CD14-positive monocyte (primary cell): Measurements from ENCODE around the gene DEFB108B. TPM values are rescaled to one million over a fixed set of nuclear protein-coding genes. Genes with fewer than 3 reads are reported as not detected.
"Not testable (repeated sequence)": the region's sequence is repeated elsewhere in the genome, so short reads cannot be mapped to it uniquely, and the experiment has no call there.

Experiments used
- DNase-seq, 3 donors: peaks; one replicate each; pipeline ENCODE4 v3.0.0-alpha.2; 2011 to 2022
- H2AFZ ChIP-seq: 2 replicates; pipeline ENCODE4 v1.6.0; 2012; ENCODE audit warnings: mild to moderate bottlenecking, low read depth, low read length, inconsistent platforms; ENCODE audit not compliant: insufficient read depth, poor library complexity, severe bottlenecking
- H3K27ac ChIP-seq, 2 donors: 1 replicate in 1 of 2; 2 replicates in 1 of 2; pipeline ENCODE4 v1.5.1; 2012 to 2013; ENCODE audit warnings: low read length in 2 of 2, control low read depth in 1 of 2, inconsistent platforms in 1 of 2, low read depth in 1 of 2, mild to moderate bottlenecking in 1 of 2
- H3K27me3 ChIP-seq, 2 donors: one replicate each; pipeline versions ENCODE4 v1.6.0 to v1.6.1; 2011 to 2013; ENCODE audit warnings: low read length in 2 of 2; ENCODE audit not compliant: control insufficient read depth in 2 of 2, insufficient read depth in 2 of 2
- H3K36me3 ChIP-seq, 2 donors: replicated peaks in 1 of 2; 1 replicate in 1 of 2; 2 replicates in 1 of 2; pipeline versions ENCODE4 v1.5.1 to v1.6.1; 2012 to 2013; ENCODE audit warnings: low read length in 2 of 2, control low read depth in 1 of 2, inconsistent platforms in 1 of 2, mild to moderate bottlenecking in 1 of 2; ENCODE audit not compliant: insufficient read depth in 2 of 2, control insufficient read depth in 1 of 2
- H3K4me1 ChIP-seq, 2 donors: 1 replicate in 1 of 2; 2 replicates in 1 of 2; pipeline versions ENCODE4 v1.5.1 to v1.6.1; 2012 to 2013; ENCODE audit warnings: low read length in 2 of 2, control low read depth in 1 of 2, inconsistent platforms in 1 of 2, mild to moderate bottlenecking in 1 of 2, moderate library complexity in 1 of 2; ENCODE audit not compliant: insufficient read depth in 2 of 2, control insufficient read depth in 1 of 2
- H3K4me2 ChIP-seq: replicated peaks from 2 replicates; pipeline ENCODE3; 2012; ENCODE audit warnings: low read length, moderate library complexity, mild to moderate bottlenecking; ENCODE audit not compliant: poor library complexity, severe bottlenecking; ENCODE audit errors: extremely low read depth
- H3K4me3 ChIP-seq, 3 experiments: fragments of 200-600 bp in 1 of 3; sonication (generic) in 1 of 3; replicated peaks in 1 of 3; 1 replicate in 2 of 3; 2 replicates in 1 of 3; pipeline ENCODE4 v1.5.1; 2011 to 2013; ENCODE audit warnings: low read length in 3 of 3, mild to moderate bottlenecking in 3 of 3, control low read depth in 2 of 3, low read depth in 2 of 3, inconsistent platforms in 1 of 3, moderate library complexity in 1 of 3
- H3K79me2 ChIP-seq: 2 replicates; pipeline ENCODE4 v1.6.0; 2012; ENCODE audit warnings: mild to moderate bottlenecking, control low read depth, inconsistent platforms, low read length, moderate library complexity; ENCODE audit not compliant: insufficient read depth
- H3K9ac ChIP-seq: 2 replicates; pipeline ENCODE4 v1.6.0; 2017; ENCODE audit warnings: low read length, mild to moderate bottlenecking; ENCODE audit not compliant: insufficient read depth, poor library complexity, severe bottlenecking
- H3K9me3 ChIP-seq, 2 donors: replicated peaks in 1 of 2; 1 replicate in 1 of 2; 2 replicates in 1 of 2; pipeline versions ENCODE4 v1.5.1 to v1.6.1; 2012 to 2013; ENCODE audit warnings: low read length in 2 of 2, control low read depth in 1 of 2; ENCODE audit not compliant: control insufficient read depth in 1 of 2, insufficient read depth in 1 of 2
- H4K20me1 ChIP-seq: 2 replicates; pipeline ENCODE4 v1.6.0; 2012; ENCODE audit warnings: mild to moderate bottlenecking, low read length, control low read depth, moderate library complexity; ENCODE audit not compliant: insufficient read depth
- H3K27ac Mint-ChIP-seq, 7 donors: one replicate each; pipeline ENCODE4 v1.8.0; 2020; ENCODE audit warnings: mild to moderate bottlenecking in 7 of 7, mixed read lengths in 7 of 7, moderate library complexity in 6 of 7, inconsistent platforms in 2 of 7
- H3K27me3 Mint-ChIP-seq, 3 donors: one replicate each; pipeline ENCODE4 v1.8.0; 2021 to 2022; ENCODE audit warnings: low read depth in 3 of 3, mild to moderate bottlenecking in 3 of 3, mixed read lengths in 3 of 3, moderate library complexity in 3 of 3, inconsistent platforms in 1 of 3
- H3K36me3 Mint-ChIP-seq, 2 donors: one replicate each; pipeline ENCODE4 v1.8.0; 2020; ENCODE audit warnings: mixed read lengths in 2 of 2, inconsistent platforms in 1 of 2, mild to moderate bottlenecking in 1 of 2
- H3K4me1 Mint-ChIP-seq: one replicate; pipeline ENCODE4 v1.8.0; 2020; ENCODE audit warnings: mild to moderate bottlenecking, mixed read lengths
- H3K4me3 Mint-ChIP-seq, 2 donors: one replicate each; pipeline ENCODE4 v1.8.0; 2020; ENCODE audit warnings: mild to moderate bottlenecking in 2 of 2, mixed read lengths in 2 of 2, moderate library complexity in 1 of 2
- H3K9me3 Mint-ChIP-seq, 7 donors: one replicate each; pipeline ENCODE4 v1.8.0; 2020 to 2022; ENCODE audit warnings: mixed read lengths in 7 of 7, mild to moderate bottlenecking in 6 of 7, moderate library complexity in 6 of 7, inconsistent platforms in 2 of 7
- WGBS: methylation state at CpG from one replicate; pipeline ENCODE4 v1.1.5; 2013; ENCODE audit warnings: missing lambda C conversion rate; ENCODE audit not compliant: insufficient coverage; 5-methylcytosine and 5-hydroxymethylcytosine counted together
- intact Hi-C, 2 donors: fragments of 100-400 bp; cut with micrococcal nuclease; formaldehyde crosslinking; loops; one replicate each; pipeline versions ENCODE4 v1.15.0 to v1.15.1; 2023
- polyA plus RNA-seq, 3 donors: library from polyadenylated mRNA; depleted of rRNA in 1 of 3; unstranded in 2 of 3; stranded (reverse) in 1 of 3; fragments of 300-500 nt in 2 of 3; fragments of >200 nt in 1 of 3; fragmentation: Illumina TruSeq in 2 of 3; gene quantifications; 1 replicate in 2 of 3; 2 replicates in 1 of 3; pipeline ENCODE4 v1.2.3, GENCODE V29; 2012 to 2021
- TF ChIP-seq, protein P1 (sequence below): fragments of 200-600 bp; IDR thresholded peaks from one replicate; pipeline ENCODE4 v1.8.0; 2022; ENCODE audit warnings: antibody characterized with exemption, mild to moderate bottlenecking

Gene DEFB108B
- polyA plus RNA-seq, 3 donors: not detected

DNA sequence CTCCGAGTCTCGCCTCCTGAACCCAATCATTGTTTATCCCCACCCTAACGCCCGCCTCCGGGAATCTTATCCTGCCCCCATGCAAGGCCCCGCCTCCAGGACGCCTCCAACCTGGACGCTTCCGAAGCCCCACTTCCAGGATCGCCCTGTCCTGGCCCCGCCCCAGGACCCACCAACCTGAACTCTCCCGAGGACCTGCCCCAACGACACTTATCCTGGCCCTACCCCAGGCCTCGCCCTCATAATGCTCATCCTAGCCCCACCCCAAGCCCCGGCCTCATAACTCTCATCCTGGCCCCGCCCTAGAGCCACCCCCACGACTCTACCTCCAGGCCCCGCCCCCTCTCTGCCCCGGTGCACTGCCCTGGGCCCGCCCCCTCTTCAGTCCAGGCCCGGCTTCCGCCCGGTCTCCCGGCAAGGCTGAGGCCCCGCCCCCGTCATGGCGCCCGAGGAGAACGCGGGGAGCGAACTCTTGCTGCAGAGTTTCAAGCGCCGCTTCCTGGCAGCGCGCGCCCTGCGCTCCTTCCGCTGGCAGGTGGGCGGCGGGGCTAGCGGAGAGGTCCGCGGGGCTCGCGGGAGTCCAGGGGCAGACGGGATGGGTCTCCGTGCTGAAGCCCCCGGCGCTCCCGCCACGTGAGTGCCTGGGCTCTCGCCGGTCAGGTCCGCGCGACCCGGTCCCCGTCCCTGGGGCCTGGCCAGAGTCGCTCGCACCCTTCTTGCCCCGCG is 45.7 kb upstream of the DEFB108B start:
- under 1% methylated on average over 52 of the region's 62 CpGs for WGBS
- H2AFZ ChIP-seq: peak overlapping the region; percentile 91
- H3K9ac ChIP-seq: peak overlapping the region; percentile 69
- peak overlapping the region; percentile 82 to 93 for H3K27ac ChIP-seq
- Mint-ChIP-seq H3K27me3 (peaks cover 6 to 13% (median 12%) of the 10 kb centered on the region in 3 donors), H3K36me3 (peaks cover 0 to 2% of the 10 kb centered on the region in 2 donors), H3K9me3 (peaks cover 0 to 2% (median 0%) of the 10 kb centered on the region in 7 donors), H3K4me1 (peaks cover 13% of the 10 kb centered on the region), H3K4me3 (peak overlapping the region; percentile 86 to 97), H3K27ac (peak overlapping the region; percentile 95 to 100 (median 99))
- peak overlapping the region; percentile 73 for H3K4me2 ChIP-seq
- intact Hi-C loops: no loop called here
- H3K79me2 ChIP-seq: no peaks in the 10 kb centered on the region
- TF ChIP-seq, protein P1, sequence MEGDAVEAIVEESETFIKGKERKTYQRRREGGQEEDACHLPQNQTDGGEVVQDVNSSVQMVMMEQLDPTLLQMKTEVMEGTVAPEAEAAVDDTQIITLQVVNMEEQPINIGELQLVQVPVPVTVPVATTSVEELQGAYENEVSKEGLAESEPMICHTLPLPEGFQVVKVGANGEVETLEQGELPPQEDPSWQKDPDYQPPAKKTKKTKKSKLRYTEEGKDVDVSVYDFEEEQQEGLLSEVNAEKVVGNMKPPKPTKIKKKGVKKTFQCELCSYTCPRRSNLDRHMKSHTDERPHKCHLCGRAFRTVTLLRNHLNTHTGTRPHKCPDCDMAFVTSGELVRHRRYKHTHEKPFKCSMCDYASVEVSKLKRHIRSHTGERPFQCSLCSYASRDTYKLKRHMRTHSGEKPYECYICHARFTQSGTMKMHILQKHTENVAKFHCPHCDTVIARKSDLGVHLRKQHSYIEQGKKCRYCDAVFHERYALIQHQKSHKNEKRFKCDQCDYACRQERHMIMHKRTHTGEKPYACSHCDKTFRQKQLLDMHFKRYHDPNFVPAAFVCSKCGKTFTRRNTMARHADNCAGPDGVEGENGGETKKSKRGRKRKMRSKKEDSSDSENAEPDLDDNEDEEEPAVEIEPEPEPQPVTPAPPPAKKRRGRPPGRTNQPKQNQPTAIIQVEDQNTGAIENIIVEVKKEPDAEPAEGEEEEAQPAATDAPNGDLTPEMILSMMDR: no peak
- peak overlapping the region; percentile 69 to 84 (median 76) for H3K4me3 ChIP-seq
- H3K36me3 ChIP-seq: no peaks in the 10 kb centered on the region
- no peaks in the 10 kb centered on the region for H4K20me1 ChIP-seq
- H3K27me3 ChIP-seq: peaks cover 0 to 3% of the 10 kb centered on the region in 2 donors
- DNase-seq: peak; percentile 89 to 95 (median 94)
- peaks cover 11 to 13% of the 10 kb centered on the region in 2 donors for H3K4me1 ChIP-seq
- no peaks in the 10 kb centered on the region for H3K9me3 ChIP-seq

DNA sequence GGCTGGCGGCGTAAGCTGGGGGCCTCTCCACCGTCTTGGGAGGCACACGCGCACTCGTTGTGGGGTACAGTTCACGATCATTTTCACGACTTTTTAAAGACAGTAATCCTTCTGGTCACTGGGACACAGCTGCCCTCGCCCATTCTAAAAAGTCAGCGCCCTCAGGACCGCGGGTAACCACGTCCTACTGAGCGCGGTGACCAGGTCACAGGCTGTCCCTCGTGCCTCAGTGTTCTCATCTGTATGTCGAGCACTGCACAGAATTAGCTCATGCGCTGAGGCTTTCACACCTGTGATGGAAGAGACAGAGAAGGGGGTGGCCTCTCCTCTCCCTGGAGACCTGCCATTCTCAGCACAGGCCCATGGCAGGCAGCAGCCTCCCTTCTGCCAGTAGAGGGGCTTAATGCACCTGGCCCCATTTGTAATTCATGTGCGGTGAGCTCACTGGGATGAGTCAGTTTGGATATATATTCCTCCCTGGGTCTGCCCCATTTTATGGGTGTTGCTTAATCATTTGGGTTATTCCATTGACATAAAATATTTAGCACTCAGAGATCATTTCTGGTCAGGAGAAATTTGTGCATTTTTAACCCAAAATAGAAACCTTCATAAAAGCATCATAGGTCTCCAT is 45.1 kb upstream of the DEFB108B start:
- Mint-ChIP-seq H3K4me3 (peak overlapping the region; percentile 80 to 97), H3K27me3 (peaks cover 2 to 12% (median 11%) of the 10 kb centered on the region in 3 donors), H3K27ac (peak overlapping the region; percentile 60 to 99 (median 75)), H3K4me1 (peaks cover 15% of the 10 kb centered on the region)
- H4K20me1 ChIP-seq, H3K79me2 ChIP-seq, H3K9me3 Mint-ChIP-seq, H3K36me3 ChIP-seq, intact Hi-C loops, H3K27me3 ChIP-seq, H3K9me3 ChIP-seq, H3K36me3 Mint-ChIP-seq: not testable (repeated sequence)
- peak overlapping the region; percentile 91 for H2AFZ ChIP-seq
- peak in 1 of 3 donors; percentile 45 for DNase-seq
- peak overlapping the region; percentile 69 to 84 (median 76) for H3K4me3 ChIP-seq
- H3K4me2 ChIP-seq: peak overlapping the region; percentile 73
- H3K27ac ChIP-seq: peak overlapping the region; percentile 17 to 82
- H3K9ac ChIP-seq: peak overlapping the region; percentile 69
- WGBS: under 1% methylated on average over 13 of the region's 19 CpGs
- peaks cover 11 to 13% of the 10 kb centered on the region in 2 donors for H3K4me1 ChIP-seq

DNA sequence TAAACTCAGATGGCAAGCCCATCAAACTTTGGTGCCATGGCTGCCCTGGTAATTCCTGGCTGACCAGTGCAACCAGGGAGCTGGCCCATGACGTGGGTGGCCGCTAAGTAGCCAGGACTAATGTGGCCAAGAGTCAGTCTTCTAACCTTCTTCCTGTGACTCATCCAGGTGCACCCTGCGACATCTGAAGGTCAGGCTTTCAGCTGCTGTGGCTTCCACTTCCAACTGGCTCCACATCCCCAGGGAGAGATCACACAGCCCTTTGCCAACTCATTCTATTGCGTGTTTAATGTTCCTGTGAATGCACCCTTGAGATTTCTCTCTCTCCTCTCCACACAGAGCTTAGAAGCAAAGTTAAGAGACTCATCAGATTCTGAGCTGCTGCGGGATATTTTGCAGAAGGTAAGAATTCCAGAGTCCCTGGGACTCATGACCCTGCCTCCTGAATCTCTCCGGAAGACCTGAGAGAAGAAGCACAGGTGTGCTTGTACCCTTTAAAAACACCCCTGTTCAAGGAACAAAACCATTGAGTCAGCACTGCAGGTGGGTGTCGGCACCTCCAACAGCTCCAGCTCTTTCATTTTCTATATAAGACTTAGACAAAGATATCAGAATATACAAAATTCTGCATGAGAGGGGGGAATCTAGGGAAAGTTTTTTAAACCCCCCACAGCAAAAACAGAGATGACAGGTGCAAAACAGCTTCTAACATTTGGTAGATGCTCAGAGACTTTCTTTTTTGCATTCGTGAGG is 43.4 kb upstream of the DEFB108B start:
- H3K36me3 Mint-ChIP-seq, H3K4me2 ChIP-seq, H2AFZ ChIP-seq, H3K27ac Mint-ChIP-seq, H3K9me3 Mint-ChIP-seq, H4K20me1 ChIP-seq, H3K9me3 ChIP-seq, intact Hi-C loops, H3K4me3 Mint-ChIP-seq, H3K9ac ChIP-seq, DNase-seq, H3K4me3 ChIP-seq, H3K36me3 ChIP-seq, H3K79me2 ChIP-seq, H3K27me3 ChIP-seq, H3K27ac ChIP-seq, H3K27me3 Mint-ChIP-seq: not testable (repeated sequence)
- H3K4me1 Mint-ChIP-seq: peaks cover 15% of the 10 kb centered on the region
- peaks cover 11 to 13% of the 10 kb centered on the region in 2 donors for H3K4me1 ChIP-seq
- 94% methylated on average over 3 of the region's 8 CpGs for WGBS
